ENCODE results near the gene DUSP3.

- no peak for TF ChIP-seq CTCF (IDR thresholded peaks at IDR 0.05; ENCODE audit: poor library complexity)
- TF ChIP-seq EZH2 (IDR thresholded peaks at IDR 0.05; ENCODE audit: borderline replicate concordance) = no peak
- no peak for TF ChIP-seq EZH2phosphoT487 (IDR thresholded peaks at IDR 0.05; ENCODE audit: low read depth, severe bottlenecking, unreplicated experiment)
These were observed 22.6 kb downstream of the DUSP3 start for GRCh38 chr17:43756201-43756600.

Data from hepatocyte (in vitro differentiated cells).